ENCODE data around the gene SOWAHD. TPM values are rescaled to one million over a fixed set of nuclear protein-coding genes. Genes with fewer than 3 reads are reported as not detected.

SOWAHD gene
- polyA plus RNA-seq, 2 of the 4 experiments (the other 2 are of a cell fraction) = 0.05 to 0.09 TPM

DNA sequence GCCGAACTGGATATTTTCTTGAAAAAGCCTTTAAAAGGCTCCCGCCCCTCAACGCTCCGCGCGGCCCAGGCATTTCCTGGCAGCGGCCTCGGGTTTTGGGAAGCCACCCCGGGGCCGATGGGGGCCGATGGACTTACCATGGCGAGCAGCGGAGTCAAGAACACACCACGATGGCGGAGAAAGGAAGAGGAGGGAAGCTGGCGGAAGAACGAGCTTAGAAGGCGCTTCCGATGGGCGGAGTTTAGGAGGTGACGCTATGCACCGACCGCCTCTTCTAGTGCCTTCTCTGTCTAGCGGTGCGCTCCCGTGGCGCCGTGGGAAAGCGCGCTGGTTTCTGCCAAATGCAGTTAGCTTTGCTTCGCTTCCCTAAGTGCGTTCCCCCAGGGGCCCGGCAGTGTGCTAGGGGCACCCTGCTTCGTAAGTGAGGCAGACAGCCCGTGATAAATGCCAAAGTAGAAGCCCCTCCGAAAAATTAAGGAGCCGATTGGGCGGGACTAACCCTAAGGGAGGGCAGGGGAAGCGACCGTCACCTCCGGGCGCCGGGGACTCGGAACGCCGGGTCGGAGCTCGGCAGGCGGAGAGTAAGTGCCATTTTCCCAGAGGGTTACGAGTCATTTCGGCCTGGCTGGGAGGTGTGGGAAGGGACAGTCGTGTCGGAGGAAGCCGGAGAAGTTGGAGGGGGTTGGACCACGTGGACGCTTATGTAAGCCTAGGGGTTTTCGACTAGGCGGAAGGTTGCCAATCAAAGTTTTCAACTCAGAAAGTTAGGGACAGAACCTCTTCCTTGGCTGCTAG lies 33.2 kb downstream of the SOWAHD start, which contains the start of gene RPL39:
Gene RPL39, minus strand, starts transcription at position 194 of the 795 bp plus-strand sequence. Its CDS starts 54 bp downstream, at position 140.
- WGBS (ENCODE audit: missing lambda C conversion rate) = under 1% methylated on average over 38 of the region's 58 CpGs
- FAIRE-seq (peak; percentile 32), DNase-seq (ENCODE audit: low read depth in 1 of 2, low spot score in 1 of 2) (peak; percentile 57 to 93), ATAC-seq (peak; percentile 96)
- CTCF ChIA-PET = interaction anchor here (1.0 to 1.7 kb wide), 3 partner anchors 18 to 279 kb away, joined by 3 to 6 read pairs (median 3); no protein-coding TSS in a partner anchor
- H3K4me1 ChIP-seq = peaks cover 29% of the 10 kb centered on the region
- H3K4me3 ChIP-seq = peak within 1 kb of the TSS; percentile 91
- TF ChIP-seq, protein P1, sequence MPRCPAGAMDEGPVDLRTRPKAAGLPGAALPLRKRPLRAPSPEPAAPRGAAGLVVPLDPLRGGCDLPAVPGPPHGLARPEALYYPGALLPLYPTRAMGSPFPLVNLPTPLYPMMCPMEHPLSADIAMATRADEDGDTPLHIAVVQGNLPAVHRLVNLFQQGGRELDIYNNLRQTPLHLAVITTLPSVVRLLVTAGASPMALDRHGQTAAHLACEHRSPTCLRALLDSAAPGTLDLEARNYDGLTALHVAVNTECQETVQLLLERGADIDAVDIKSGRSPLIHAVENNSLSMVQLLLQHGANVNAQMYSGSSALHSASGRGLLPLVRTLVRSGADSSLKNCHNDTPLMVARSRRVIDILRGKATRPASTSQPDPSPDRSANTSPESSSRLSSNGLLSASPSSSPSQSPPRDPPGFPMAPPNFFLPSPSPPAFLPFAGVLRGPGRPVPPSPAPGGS (IDR thresholded peaks at IDR 0.05) = peak; percentile 83
- TF ChIP-seq, protein P2, sequence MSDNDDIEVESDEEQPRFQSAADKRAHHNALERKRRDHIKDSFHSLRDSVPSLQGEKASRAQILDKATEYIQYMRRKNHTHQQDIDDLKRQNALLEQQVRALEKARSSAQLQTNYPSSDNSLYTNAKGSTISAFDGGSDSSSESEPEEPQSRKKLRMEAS (IDR thresholded peaks at IDR 0.05) = peak; percentile 90
- TF ChIP-seq HOXB5 (CRISPR knock-in tag; IDR thresholded peaks at IDR 0.05) (no peak), CHD4 (IDR thresholded peaks at IDR 0.05; ENCODE audit: borderline replicate concordance) (no peak), POLR2A (IDR thresholded peaks at IDR 0.05; ENCODE audit: low read length) (peak; percentile 88), JUN (IDR thresholded peaks at IDR 0.05) (peak; percentile 90 to 92; a peak in 4 of 5 replicates), RFX5 (IDR thresholded peaks at IDR 0.05) (0 out of 2 replicates have a peak, but pooled peaks have one; percentile 5), MYC (IDR thresholded peaks at IDR 0.05; ENCODE audit: borderline replicate concordance, low read length) (peak; percentile 38; the same call in 1 of the 2 replicates), PHF8 (IDR thresholded peaks at IDR 0.05; ENCODE audit: borderline replicate concordance, low read depth) (peak; percentile 96), KDM5A (IDR thresholded peaks at IDR 0.05) (0 out of 2 replicates have a peak, but pooled peaks have one; percentile 5), CBX8 (IDR thresholded peaks at IDR 0.05) (no peak), GATA3 (IDR thresholded peaks at IDR 0.05; ENCODE audit: borderline replicate concordance) (no peak)
- TF ChIP-seq, protein P3, sequence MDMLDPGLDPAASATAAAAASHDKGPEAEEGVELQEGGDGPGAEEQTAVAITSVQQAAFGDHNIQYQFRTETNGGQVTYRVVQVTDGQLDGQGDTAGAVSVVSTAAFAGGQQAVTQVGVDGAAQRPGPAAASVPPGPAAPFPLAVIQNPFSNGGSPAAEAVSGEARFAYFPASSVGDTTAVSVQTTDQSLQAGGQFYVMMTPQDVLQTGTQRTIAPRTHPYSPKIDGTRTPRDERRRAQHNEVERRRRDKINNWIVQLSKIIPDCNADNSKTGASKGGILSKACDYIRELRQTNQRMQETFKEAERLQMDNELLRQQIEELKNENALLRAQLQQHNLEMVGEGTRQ (IDR thresholded peaks at IDR 0.05) = peak; percentile 49; the same call in 1 of the 2 replicates
- TF ChIP-seq, protein P4, sequence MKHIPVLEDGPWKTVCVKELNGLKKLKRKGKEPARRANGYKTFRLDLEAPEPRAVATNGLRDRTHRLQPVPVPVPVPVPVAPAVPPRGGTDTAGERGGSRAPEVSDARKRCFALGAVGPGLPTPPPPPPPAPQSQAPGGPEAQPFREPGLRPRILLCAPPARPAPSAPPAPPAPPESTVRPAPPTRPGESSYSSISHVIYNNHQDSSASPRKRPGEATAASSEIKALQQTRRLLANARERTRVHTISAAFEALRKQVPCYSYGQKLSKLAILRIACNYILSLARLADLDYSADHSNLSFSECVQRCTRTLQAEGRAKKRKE (CRISPR knock-in tag; IDR thresholded peaks at IDR 0.05; ENCODE audit: low read depth) = no peak
- TF ChIP-seq, protein P5, sequence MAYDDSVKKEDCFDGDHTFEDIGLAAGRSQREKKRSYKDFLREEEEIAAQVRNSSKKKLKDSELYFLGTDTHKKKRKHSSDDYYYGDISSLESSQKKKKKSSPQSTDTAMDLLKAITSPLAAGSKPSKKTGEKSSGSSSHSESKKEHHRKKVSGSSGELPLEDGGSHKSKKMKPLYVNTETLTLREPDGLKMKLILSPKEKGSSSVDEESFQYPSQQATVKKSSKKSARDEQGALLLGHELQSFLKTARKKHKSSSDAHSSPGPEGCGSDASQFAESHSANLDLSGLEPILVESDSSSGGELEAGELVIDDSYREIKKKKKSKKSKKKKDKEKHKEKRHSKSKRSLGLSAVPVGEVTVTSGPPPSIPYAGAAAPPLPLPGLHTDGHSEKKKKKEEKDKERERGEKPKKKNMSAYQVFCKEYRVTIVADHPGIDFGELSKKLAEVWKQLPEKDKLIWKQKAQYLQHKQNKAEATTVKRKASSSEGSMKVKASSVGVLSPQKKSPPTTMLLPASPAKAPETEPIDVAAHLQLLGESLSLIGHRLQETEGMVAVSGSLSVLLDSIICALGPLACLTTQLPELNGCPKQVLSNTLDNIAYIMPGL (CRISPR knock-in tag; IDR thresholded peaks at IDR 0.05; ENCODE audit: borderline replicate concordance) = no peak
- H3K27ac ChIP-seq = peak within 1 kb of the TSS; percentile 87 to 94
- POLR2A ChIA-PET = interaction anchor here (0.5 to 2.5 kb wide), 35 partner anchors 9 to 323 kb away, joined by 3 to 40 read pairs (median 4); partner anchors contain the start of genes NDUFA1, NKAP, NKRF and RNF113A
- peak within 1 kb of the TSS; percentile 93 for H3K4me2 ChIP-seq
- no peaks in the 10 kb centered on the region for H3K9me3 ChIP-seq

DNA sequence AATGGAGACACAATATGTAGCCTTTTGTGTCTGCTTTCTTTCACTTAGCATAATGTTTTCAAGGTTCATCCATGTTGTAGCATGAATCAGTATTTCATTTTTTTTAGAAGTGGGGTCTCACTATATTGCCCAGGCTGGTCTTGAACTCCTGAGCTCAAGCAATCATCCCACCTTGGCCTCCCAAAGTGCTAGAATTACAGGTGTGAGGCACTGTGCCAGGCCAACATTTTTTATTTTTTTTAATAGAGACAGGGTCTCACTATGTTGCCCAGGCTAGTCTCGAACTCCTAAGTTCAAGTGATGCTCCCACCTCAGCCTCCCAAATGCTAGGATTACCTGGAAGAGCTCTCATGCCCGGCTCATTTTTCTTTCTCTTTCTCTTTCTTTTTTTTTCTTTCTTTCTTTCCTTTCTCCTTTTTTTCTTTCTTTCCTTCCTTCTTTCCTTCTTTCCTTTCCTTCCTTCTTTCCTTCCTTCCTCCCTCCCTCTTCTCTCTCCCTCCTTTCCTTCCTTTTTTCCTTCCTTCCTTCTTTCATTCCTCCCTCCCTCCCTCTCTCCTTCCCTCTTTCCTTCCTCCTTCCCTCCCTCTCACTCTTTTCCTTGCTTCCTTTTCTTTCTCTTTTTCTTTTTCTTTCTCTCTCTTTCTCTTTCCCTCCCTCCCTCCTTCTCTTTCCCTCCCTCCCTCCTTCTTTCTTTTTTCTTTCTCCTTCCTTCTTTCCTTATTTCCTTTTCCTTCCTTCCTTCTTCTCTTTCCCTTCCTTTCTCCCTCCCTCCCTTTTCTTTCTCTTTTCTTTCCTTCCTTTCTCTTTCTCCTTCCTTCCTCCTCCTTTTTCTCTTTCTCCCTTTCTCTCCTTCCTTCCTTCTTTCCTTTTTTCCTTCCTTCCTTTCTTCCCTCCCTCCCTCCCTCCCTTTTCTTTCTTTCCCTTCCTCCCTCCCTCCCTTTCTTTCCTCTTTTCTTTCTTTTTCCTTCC lies 43.1 kb downstream of the SOWAHD start:
- WGBS (ENCODE audit: missing lambda C conversion rate) = 69% methylated on average over 2 of the region's 2 CpGs
- Histone ChIP-seq H3K9me3 (no peaks in the 10 kb centered on the region), H3K27ac (no peak overlapping the region), H3K4me2 (no peak overlapping the region), H3K4me3 (no peak overlapping the region), H3K4me1 (no peaks in the 10 kb centered on the region)
- FAIRE-seq (no peak), DNase-seq (ENCODE audit: low read depth in 1 of 2, low spot score in 1 of 2) (no peak), ATAC-seq (no peak)
- CTCF ChIA-PET = interaction anchor here (0.6 kb wide), 1 partner anchor 26 kb away, joined by 5 read pairs; no protein-coding TSS in a partner anchor
- TF ChIP-seq RARB (CRISPR knock-in tag; IDR thresholded peaks at IDR 0.05) = no peak
- TF ChIP-seq TP53 (CRISPR knock-in tag; IDR thresholded peaks at IDR 0.05) = no peak
- TF ChIP-seq, protein P4 (CRISPR knock-in tag; IDR thresholded peaks at IDR 0.05; ENCODE audit: low read depth) = no peak
- no peak for TF ChIP-seq FOSL2 (IDR thresholded peaks at IDR 0.05)
- TF ChIP-seq FOSL2 (CRISPR knock-in tag; IDR thresholded peaks at IDR 0.05) = no peak
- TF ChIP-seq GATA3 (IDR thresholded peaks at IDR 0.05; ENCODE audit: borderline replicate concordance) = no peak
- no peak for TF ChIP-seq POLR2AphosphoS2 (conservative IDR thresholded peaks at IDR 0.05; ENCODE audit: low read length)
- TF ChIP-seq, protein P6, sequence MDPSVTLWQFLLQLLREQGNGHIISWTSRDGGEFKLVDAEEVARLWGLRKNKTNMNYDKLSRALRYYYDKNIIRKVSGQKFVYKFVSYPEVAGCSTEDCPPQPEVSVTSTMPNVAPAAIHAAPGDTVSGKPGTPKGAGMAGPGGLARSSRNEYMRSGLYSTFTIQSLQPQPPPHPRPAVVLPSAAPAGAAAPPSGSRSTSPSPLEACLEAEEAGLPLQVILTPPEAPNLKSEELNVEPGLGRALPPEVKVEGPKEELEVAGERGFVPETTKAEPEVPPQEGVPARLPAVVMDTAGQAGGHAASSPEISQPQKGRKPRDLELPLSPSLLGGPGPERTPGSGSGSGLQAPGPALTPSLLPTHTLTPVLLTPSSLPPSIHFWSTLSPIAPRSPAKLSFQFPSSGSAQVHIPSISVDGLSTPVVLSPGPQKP (IDR thresholded peaks at IDR 0.05; ENCODE audit: low read depth, low read length) = no peak
- TF ChIP-seq HEYL (CRISPR knock-in tag; IDR thresholded peaks at IDR 0.05) = no peak
- no peak for TF ChIP-seq ESRRA (IDR thresholded peaks at IDR 0.05; ENCODE audit: borderline replicate concordance, low read length)
- no peak for TF ChIP-seq CBX8 (IDR thresholded peaks at IDR 0.05)
- no peak for TF ChIP-seq MAZ (IDR thresholded peaks at IDR 0.05; ENCODE audit: borderline replicate concordance, low read depth, low read length)
- POLR2A ChIA-PET = interaction anchor here (2.8 kb wide), 1 partner anchor 10 kb away, joined by 9 read pairs; the partner anchor contains the start of gene RPL39
